ENCODE results near the gene MTHFSD. TPM values are rescaled to one million over a fixed set of nuclear protein-coding genes. Genes with fewer than 3 reads are reported as not detected.

The MTHFSD gene
- total RNA-seq, 1 experiment from 2014 or later, result 15.7 TPM

Other genes starting within 250 kb of the MTHFSD start
- gene FOXF1, start 44.7 kb downstream of the MTHFSD start, total RNA-seq (2021), result 0.09 to 0.14 TPM in 2 of 3 replicates, not detected in the other
- 0.18 to 0.28 TPM (median 0.21 TPM) in 3 replicates for gene FOXC2, start 11.6 kb upstream of the MTHFSD start, total RNA-seq (2021)
- gene FOXL1, start 23.3 kb upstream of the MTHFSD start, total RNA-seq (2021), result 0.23 to 0.34 TPM (median 0.33 TPM) in 3 replicates

Measured in WTC11 (cell line).